AG10803 (cell line): ENCODE data around the gene PCDHGA9.

Experiments
- DNase-seq: peaks from one replicate; pipeline ENCODE4 v3.0.0; 2010; ENCODE audit warnings: low read depth
- H3K4me3 ChIP-seq: 2 replicates; pipeline ENCODE4 v1.5.1; 2011; ENCODE audit warnings: mild to moderate bottlenecking, low read length, control low read depth
- TF ChIP-seq, protein P1 (sequence below): conservative IDR thresholded peaks from 2 replicates; pipeline ENCODE4 v1.5.1; 2011; ENCODE audit warnings: mild to moderate bottlenecking, low read length, control low read depth, inconsistent platforms

Gene PCDHGA9

DNA sequence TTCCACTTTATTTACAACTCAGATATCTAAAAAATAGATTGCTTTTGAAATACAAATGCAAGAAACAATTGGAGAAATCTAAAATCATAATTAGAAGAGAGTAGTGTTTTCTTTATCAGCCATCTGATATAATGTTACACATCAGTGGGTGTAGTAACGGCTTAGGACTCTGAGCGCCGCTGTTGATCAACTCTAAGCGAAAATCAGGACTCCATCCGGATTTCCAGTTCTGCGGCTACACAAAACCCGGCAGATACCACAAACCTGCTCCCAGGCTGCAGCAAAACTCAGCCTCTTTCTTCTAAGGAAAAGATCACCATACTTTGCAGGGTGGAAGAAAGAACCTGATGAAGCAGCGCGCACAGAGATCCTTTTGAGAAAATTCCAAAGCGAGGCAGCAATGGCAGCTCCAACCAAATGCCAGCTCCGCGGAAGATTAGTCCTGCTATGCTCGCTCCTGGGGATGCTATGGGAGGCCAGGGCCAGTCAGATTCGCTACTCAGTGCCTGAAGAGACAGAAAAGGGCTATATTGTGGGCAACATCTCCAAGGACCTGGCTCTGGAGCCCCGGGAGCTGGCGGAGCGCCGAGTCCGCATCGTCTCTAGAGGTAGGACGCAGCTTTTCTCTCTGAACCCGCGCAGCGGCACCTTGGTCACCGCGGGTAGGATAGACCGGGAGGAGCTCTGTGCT is at the start of gene PCDHGA9:
Gene PCDHGA9 (plus strand): TSS at position 226 of the 691 bp plus-strand sequence. CDS start 175 bp downstream, at position 401.
- H3K4me3 ChIP-seq: peak within 1 kb of the TSS; percentile 36
- TF ChIP-seq, protein P1, sequence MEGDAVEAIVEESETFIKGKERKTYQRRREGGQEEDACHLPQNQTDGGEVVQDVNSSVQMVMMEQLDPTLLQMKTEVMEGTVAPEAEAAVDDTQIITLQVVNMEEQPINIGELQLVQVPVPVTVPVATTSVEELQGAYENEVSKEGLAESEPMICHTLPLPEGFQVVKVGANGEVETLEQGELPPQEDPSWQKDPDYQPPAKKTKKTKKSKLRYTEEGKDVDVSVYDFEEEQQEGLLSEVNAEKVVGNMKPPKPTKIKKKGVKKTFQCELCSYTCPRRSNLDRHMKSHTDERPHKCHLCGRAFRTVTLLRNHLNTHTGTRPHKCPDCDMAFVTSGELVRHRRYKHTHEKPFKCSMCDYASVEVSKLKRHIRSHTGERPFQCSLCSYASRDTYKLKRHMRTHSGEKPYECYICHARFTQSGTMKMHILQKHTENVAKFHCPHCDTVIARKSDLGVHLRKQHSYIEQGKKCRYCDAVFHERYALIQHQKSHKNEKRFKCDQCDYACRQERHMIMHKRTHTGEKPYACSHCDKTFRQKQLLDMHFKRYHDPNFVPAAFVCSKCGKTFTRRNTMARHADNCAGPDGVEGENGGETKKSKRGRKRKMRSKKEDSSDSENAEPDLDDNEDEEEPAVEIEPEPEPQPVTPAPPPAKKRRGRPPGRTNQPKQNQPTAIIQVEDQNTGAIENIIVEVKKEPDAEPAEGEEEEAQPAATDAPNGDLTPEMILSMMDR: peak; percentile 50
- peak; percentile 41 for DNase-seq

DNA sequence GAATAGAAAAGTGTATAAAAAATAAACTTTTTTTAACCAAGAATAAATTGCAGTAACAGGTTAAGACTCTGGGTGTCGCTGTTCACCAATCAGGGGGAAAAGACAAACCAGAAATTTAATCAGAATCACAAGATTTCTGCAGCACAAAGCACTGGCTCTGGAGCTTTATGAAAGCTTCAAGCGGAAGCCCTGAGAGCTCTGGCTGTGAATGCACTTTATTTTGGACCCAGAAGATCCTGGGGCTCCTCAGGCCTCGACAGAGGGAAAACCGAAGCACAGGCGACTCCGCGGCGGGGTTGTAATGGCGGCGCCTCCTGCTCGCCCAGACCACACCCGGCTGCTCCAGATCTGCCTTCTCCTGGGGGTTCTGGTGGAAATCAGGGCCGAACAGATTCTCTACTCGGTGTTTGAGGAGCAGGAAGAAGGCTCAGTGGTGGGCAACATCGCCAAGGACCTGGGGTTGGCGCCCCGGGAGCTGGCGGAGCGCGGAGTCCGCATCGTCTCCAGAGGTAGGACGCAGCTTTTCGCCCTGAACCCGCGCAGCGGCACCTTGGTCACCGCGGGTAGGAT is 47.6 kb upstream of the PCDHGA9 start, which contains the start of gene PCDHGA4:
Gene PCDHGA4 (plus strand): TSS at position 122 of the 570 bp plus-strand sequence. CDS start 87 bp downstream, at position 209.
- H3K4me3 ChIP-seq: peak within 1 kb of the TSS; percentile 58
- DNase-seq: peak; percentile 36

DNA sequence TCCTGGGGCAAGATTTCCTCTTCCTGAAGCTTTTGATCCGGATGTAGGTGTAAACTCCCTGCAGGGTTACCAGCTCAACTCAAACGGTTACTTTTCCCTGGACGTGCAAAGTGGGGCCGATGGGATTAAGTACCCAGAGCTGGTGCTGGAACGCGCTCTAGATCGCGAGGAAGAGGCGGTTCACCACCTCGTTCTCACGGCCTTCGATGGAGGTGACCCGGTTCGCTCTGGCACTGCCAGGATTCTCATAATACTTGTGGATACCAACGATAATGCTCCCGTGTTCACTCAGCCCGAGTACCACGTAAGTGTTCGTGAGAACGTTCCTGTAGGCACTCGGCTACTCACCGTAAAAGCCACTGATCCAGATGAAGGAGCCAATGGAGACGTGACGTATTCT is 46.9 kb upstream of the PCDHGA9 start:
- TF ChIP-seq, protein P1: no peak
- peak overlapping the region; percentile 58 for H3K4me3 ChIP-seq

More for the DNA sequence above, 47.6 kb upstream of the PCDHGA9 start, which contains the start of gene PCDHGA4:
- TF ChIP-seq, protein P1: peak; percentile 64

DNA sequence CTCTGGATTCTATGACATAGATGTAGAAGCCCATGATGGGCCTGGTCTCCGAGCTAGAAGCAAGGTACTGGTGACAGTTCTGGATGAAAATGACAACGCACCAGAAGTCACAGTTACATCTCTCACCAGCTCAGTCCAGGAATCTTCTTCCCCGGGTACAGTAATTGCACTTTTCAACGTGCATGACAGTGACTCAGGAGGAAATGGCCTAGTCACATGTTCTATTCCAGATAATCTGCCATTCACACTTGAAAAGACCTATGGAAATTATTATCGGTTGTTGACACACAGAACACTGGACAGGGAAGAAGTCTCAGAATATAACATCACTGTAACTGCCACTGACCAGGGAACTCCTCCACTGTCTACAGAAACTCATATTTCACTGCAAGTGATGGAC is 46.4 kb upstream of the PCDHGA9 start:
- DNase-seq: no peak
- no peak overlapping the region for H3K4me3 ChIP-seq
- TF ChIP-seq, protein P1: no peak

More for the DNA sequence above, 46.9 kb upstream of the PCDHGA9 start:
- DNase-seq: no peak

DNA sequence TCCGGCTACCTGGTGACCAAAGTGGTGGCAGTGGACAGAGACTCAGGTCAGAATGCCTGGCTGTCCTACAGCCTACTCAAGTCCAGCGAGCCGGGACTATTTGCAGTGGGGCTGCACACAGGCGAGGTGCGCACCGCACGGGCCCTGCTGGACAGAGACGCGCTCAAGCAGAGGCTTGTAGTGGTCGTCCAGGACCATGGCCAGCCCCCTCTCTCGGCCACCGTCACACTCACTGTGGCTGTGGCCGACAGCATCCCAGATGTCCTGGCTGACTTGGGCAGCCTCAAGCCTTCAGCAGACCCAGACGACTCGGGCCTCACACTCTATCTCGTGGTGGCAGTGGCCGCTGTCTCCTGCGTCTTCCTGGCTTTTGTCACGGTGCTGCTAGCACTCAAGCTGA is 45.6 kb upstream of the PCDHGA9 start:
- TF ChIP-seq, protein P1: no peak
- DNase-seq: no peak
- no peak overlapping the region for H3K4me3 ChIP-seq

DNA sequence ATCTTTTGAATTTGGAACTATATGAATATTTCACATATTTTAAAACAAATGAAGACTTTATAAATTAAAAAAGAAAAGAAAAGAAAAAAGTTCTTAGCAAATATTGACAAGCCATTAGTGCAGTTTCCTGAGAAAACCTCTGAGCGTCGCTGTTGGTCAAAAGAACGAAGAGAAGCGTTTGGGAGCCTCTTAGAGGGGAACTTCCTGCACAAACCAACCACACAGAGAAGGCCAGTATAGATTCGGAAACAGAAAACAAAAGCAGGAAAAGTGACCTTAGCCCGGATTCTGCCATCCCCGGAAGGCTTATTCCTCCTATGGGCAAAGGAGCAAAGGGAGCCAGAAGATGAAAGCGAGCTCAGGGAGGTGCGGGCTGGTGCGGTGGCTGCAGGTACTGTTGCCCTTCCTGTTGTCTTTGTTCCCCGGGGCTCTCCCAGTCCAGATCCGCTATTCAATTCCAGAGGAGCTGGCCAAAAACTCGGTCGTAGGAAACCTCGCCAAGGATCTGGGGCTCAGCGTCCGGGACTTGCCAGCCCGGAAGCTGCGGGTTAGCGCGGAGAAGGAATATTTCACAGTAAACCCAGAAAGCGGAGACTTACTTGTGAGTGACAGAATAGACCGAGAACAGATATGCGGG is 42.7 kb upstream of the PCDHGA9 start, which contains the start of gene PCDHGB2:
Gene PCDHGB2 (plus strand): TSS at position 205 of the 637 bp plus-strand sequence. CDS start 142 bp downstream, at position 347.
- peak within 1 kb of the TSS; percentile 52 for H3K4me3 ChIP-seq
- TF ChIP-seq, protein P1: peak; percentile 59
- peak; percentile 55 for DNase-seq
